WTC11 (cell line): ENCODE measurements around the gene UGP2. TPM values are rescaled to one million over a fixed set of nuclear protein-coding genes. Genes with fewer than 3 reads are reported as not detected.

Experiments
- ATAC-seq: fragments of 200-7000 bp; cut with Tn5 transposase; 2 replicates; pipeline ENCODE4 v1.10.0; 2021; ENCODE audit warnings: mild to moderate bottlenecking, moderate library complexity
- CTCF ChIA-PET: fragments of 300-600 bp; sonication (Branson Sonifier 250); formaldehyde crosslinking; loops from one replicate; lab custom pipeline; 2021; ENCODE audit warnings: antibody characterized with exemption; lab: Charles Lee
- POLR2A ChIA-PET: fragments of 350-600 bp; sonication (Branson Sonifier 250); formaldehyde crosslinking; loops from one replicate; lab custom pipeline; 2021; ENCODE audit warnings: antibody characterized with exemption; lab: Charles Lee
- DNase-seq: peaks from one replicate; pipeline ENCODE4 v3.0.0; 2021; ENCODE audit warnings: low spot score
- H3K27ac Mint-ChIP-seq: 2 replicates; pipeline ENCODE4 v1.8.0; 2021; ENCODE audit warnings: mixed read lengths
- H3K27me3 Mint-ChIP-seq: 2 replicates; pipeline ENCODE4 v1.8.0; 2021; ENCODE audit warnings: low read depth, mild to moderate bottlenecking, moderate library complexity, mixed read lengths
- H3K36me3 Mint-ChIP-seq: 2 replicates; pipeline ENCODE4 v1.8.0; 2021; ENCODE audit warnings: mixed read lengths
- H3K4me1 Mint-ChIP-seq: 2 replicates; pipeline ENCODE4 v1.8.0; 2022; ENCODE audit warnings: mixed read lengths
- H3K4me3 Mint-ChIP-seq: 2 replicates; pipeline ENCODE4 v1.8.0; 2021; ENCODE audit warnings: mild to moderate bottlenecking, moderate library complexity, mixed read lengths
- H3K9me3 Mint-ChIP-seq: 2 replicates; pipeline ENCODE4 v1.8.0; 2021; ENCODE audit warnings: mixed read lengths
- AR ChIP-seq: fragments of 250-450 bp; sonication (Bioruptor Pico); IDR thresholded peaks from 2 replicates; pipeline ENCODE4 v1.9.0; 2021; ENCODE audit warnings: mild to moderate bottlenecking
- ATF1 ChIP-seq: sonication (generic); formaldehyde crosslinking; IDR thresholded peaks from 2 replicates; pipeline ENCODE4 v1.8.1; 2023; ENCODE audit warnings: mild to moderate bottlenecking, moderate library complexity, missing genetic modification reagents
- EMX1 ChIP-seq: fragments of 250-450 bp; sonication (Bioruptor Pico); IDR thresholded peaks from 2 replicates; pipeline ENCODE4 v1.8.0; 2021; ENCODE audit warnings: mild to moderate bottlenecking
- ERG ChIP-seq: fragments of 250-450 bp; sonication (Bioruptor Pico); IDR thresholded peaks from 2 replicates; pipeline ENCODE4 v1.8.0; 2021; ENCODE audit warnings: mild to moderate bottlenecking
- FOXJ3 ChIP-seq: sonication (generic); formaldehyde crosslinking; IDR thresholded peaks from 2 replicates; pipeline ENCODE4 v1.9.0; 2021; ENCODE audit warnings: missing genetic modification reagents, mild to moderate bottlenecking, borderline replicate concordance
- GABPB1 ChIP-seq: sonication (generic); formaldehyde crosslinking; IDR thresholded peaks from 2 replicates; pipeline ENCODE4 v1.8.1; 2023; ENCODE audit warnings: mild to moderate bottlenecking, missing genetic modification reagents
- GRHL2 ChIP-seq: fragments of 250-450 bp; sonication (Bioruptor Pico); IDR thresholded peaks from 2 replicates; pipeline ENCODE4 v1.8.0; 2022; ENCODE audit warnings: mild to moderate bottlenecking, moderate library complexity; ENCODE audit not compliant: insufficient replicate concordance, severe bottlenecking
- GTF2I ChIP-seq: fragments of 250-450 bp; sonication (Bioruptor Pico); conservative IDR thresholded peaks from 2 replicates; pipeline ENCODE4 v1.4.0; 2021; ENCODE audit warnings: mild to moderate bottlenecking
- JAZF1 ChIP-seq: fragments of 250-450 bp; sonication (Bioruptor Pico); IDR thresholded peaks from 2 replicates; pipeline ENCODE4 v1.9.0; 2021; ENCODE audit warnings: moderate library complexity, mild to moderate bottlenecking, inconsistent platforms
- JUN ChIP-seq: sonication (generic); formaldehyde crosslinking; IDR thresholded peaks from 2 replicates; pipeline ENCODE4 v1.8.0; 2023; ENCODE audit warnings: mild to moderate bottlenecking, missing genetic modification reagents
- MXD4 ChIP-seq: fragments of 250-450 bp; sonication (Bioruptor Pico); IDR thresholded peaks from 2 replicates; pipeline ENCODE4 v1.8.0; 2021; ENCODE audit warnings: mild to moderate bottlenecking, moderate library complexity, borderline replicate concordance
- MYBL2 ChIP-seq: sonication (generic); formaldehyde crosslinking; IDR thresholded peaks from 2 replicates; pipeline ENCODE4 v1.8.1; 2023; ENCODE audit warnings: mild to moderate bottlenecking, moderate library complexity, missing genetic modification reagents
- NFYB ChIP-seq: sonication (generic); formaldehyde crosslinking; conservative IDR thresholded peaks from 2 replicates; pipeline ENCODE4 v1.8.0; 2022; ENCODE audit warnings: low read depth, missing genetic modification reagents
- RELA ChIP-seq: sonication (generic); formaldehyde crosslinking; IDR thresholded peaks from 2 replicates; pipeline ENCODE4 v1.8.1; 2022; ENCODE audit warnings: missing genetic modification reagents, mild to moderate bottlenecking, borderline replicate concordance
- ZNF121 ChIP-seq: sonication (generic); formaldehyde crosslinking; IDR thresholded peaks from 2 replicates; pipeline ENCODE4 v1.8.0; 2023; ENCODE audit warnings: missing genetic modification reagents
- total RNA-seq: library from RNA; stranded (reverse); gene quantifications from 3 replicates; pipeline ENCODE4 v1.2.3, GENCODE V29; 2021
- TF ChIP-seq, protein P1 (sequence below): sonication (generic); formaldehyde crosslinking; IDR thresholded peaks from 2 replicates; pipeline ENCODE4 v1.8.1; 2023; ENCODE audit warnings: mild to moderate bottlenecking, missing genetic modification reagents
- TF ChIP-seq, protein P2 (sequence below): sonication (generic); formaldehyde crosslinking; IDR thresholded peaks from 2 replicates; pipeline ENCODE4 v1.8.0; 2023; ENCODE audit warnings: missing genetic modification reagents, mild to moderate bottlenecking, borderline replicate concordance
- TF ChIP-seq, protein P3 (sequence below): sonication (generic); formaldehyde crosslinking; IDR thresholded peaks from 2 replicates; pipeline ENCODE4 v1.8.1; 2022; ENCODE audit warnings: missing genetic modification reagents, borderline replicate concordance
- TF ChIP-seq, protein P4 (sequence below): sonication (generic); formaldehyde crosslinking; IDR thresholded peaks from 2 replicates; pipeline ENCODE4 v1.8.1; 2023; ENCODE audit warnings: mild to moderate bottlenecking, moderate library complexity, missing genetic modification reagents

Gene UGP2
- total RNA-seq, 1 experiment from 2014 or later: 543 TPM

DNA sequence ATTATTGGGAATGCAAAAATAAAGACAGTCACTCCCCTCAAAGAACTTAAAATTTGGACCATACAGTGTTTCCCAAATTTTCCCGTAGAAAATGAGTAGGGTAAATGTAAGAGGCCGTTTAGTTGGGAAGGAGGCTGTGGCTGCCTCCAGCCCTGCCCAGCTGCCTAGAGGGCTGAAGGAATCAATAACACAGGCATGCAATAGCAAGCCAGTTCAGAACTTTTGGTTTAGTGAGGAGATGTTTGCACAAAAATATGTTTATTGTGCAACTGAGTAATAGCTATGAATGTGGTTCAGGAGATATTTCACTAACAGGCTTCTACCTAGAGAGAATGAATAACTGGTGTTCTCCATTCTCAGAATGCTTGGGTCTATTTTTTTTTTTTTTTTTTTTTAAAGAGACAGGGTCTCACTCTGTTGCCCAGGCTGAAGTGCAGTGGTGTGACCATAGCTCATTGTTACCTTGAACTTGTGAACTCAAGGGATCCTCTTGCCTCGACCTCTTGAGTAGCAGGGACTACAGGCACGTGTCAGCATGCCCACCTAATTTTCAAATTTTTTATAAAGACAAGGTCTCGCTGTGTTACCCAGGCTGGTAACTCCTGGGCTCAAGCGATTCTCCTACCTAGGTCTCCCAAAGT lies 23.6 kb downstream of the UGP2 start:
- peaks cover 83% of the 10 kb centered on the region for H3K36me3 Mint-ChIP-seq
- TF ChIP-seq ZNF121 (CRISPR knock-in tag): peak; percentile 90
- TF ChIP-seq FOXJ3 (CRISPR knock-in tag): no peak
- TF ChIP-seq, all 79 proteins: peak for 1
- H3K4me3 Mint-ChIP-seq: peak overlapping the region; percentile 6; the same call in 1 of the 2 replicates
- ChIA-PET CTCF (interaction anchor here (1.1 to 1.4 kb wide), 2 partner anchors 15 to 166 kb away, joined by 3 to 5 read pairs; no protein-coding TSS in a partner anchor), POLR2A (no interaction called here)
- ATAC-seq (no peak; the same call in 1 of the 2 replicates), DNase-seq (no peak)
- peak overlapping the region; percentile 87 for H3K27ac Mint-ChIP-seq
- H3K4me1 Mint-ChIP-seq: peaks cover 74% of the 10 kb centered on the region
- no peaks in the 10 kb centered on the region for H3K27me3 Mint-ChIP-seq
- H3K9me3 Mint-ChIP-seq: no peaks in the 10 kb centered on the region

DNA sequence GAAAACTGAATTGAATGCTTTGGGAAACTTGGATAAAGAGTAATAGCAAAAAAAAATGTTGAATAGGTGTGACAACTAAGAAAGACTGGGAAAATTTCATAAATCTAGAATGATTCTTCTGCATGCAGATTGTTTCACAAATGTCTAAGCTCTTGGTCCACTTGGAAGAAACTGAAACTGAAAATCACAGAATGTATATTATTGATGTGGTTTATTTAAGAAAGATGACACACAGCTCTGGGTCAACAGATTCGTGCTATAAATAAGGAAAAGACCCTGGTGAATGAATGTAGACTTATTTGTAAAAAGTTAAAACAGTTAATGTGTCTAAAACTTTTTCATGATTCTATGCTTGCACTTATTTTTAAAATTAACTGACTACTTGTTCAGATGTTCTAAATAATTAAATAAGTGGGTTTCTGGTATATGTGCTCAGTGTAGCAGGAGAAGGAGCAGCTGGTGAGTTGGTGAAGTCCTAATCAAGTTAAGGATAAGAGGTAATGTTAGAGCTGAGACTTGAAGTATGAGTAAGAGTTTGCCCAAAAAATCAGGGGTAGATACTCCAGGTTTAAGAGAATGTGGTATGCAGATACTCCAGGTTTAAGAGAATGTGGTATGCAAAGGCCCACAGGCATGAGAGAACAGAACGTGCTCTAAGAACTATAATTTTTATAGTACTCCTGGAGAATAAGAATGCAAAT lies 24.5 kb downstream of the UGP2 start:
- Mint-ChIP-seq H3K4me1 (peaks cover 79% of the 10 kb centered on the region), H3K27me3 (no peaks in the 10 kb centered on the region), H3K27ac (peak overlapping the region; percentile 69), H3K9me3 (no peaks in the 10 kb centered on the region), H3K4me3 (no peak overlapping the region), H3K36me3 (peaks cover 81% of the 10 kb centered on the region)
- DNase-seq: no peak
- ChIA-PET POLR2A (no interaction called here), CTCF (interaction anchor here (1.2 to 1.4 kb wide), 2 partner anchors 167 to 175 kb away, joined by 3 to 5 read pairs; no protein-coding TSS in a partner anchor)
- ATAC-seq: peak; percentile 19; the same call in 1 of the 2 replicates
- TF ChIP-seq, protein P1, sequence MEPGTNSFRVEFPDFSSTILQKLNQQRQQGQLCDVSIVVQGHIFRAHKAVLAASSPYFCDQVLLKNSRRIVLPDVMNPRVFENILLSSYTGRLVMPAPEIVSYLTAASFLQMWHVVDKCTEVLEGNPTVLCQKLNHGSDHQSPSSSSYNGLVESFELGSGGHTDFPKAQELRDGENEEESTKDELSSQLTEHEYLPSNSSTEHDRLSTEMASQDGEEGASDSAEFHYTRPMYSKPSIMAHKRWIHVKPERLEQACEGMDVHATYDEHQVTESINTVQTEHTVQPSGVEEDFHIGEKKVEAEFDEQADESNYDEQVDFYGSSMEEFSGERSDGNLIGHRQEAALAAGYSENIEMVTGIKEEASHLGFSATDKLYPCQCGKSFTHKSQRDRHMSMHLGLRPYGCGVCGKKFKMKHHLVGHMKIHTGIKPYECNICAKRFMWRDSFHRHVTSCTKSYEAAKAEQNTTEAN (CRISPR knock-in tag): no peak
- TF ChIP-seq GTF2I (CRISPR knock-in tag): no peak
- TF ChIP-seq ATF1 (CRISPR knock-in tag): no peak
- TF ChIP-seq GRHL2 (CRISPR knock-in tag): no peak
- TF ChIP-seq, protein P2, sequence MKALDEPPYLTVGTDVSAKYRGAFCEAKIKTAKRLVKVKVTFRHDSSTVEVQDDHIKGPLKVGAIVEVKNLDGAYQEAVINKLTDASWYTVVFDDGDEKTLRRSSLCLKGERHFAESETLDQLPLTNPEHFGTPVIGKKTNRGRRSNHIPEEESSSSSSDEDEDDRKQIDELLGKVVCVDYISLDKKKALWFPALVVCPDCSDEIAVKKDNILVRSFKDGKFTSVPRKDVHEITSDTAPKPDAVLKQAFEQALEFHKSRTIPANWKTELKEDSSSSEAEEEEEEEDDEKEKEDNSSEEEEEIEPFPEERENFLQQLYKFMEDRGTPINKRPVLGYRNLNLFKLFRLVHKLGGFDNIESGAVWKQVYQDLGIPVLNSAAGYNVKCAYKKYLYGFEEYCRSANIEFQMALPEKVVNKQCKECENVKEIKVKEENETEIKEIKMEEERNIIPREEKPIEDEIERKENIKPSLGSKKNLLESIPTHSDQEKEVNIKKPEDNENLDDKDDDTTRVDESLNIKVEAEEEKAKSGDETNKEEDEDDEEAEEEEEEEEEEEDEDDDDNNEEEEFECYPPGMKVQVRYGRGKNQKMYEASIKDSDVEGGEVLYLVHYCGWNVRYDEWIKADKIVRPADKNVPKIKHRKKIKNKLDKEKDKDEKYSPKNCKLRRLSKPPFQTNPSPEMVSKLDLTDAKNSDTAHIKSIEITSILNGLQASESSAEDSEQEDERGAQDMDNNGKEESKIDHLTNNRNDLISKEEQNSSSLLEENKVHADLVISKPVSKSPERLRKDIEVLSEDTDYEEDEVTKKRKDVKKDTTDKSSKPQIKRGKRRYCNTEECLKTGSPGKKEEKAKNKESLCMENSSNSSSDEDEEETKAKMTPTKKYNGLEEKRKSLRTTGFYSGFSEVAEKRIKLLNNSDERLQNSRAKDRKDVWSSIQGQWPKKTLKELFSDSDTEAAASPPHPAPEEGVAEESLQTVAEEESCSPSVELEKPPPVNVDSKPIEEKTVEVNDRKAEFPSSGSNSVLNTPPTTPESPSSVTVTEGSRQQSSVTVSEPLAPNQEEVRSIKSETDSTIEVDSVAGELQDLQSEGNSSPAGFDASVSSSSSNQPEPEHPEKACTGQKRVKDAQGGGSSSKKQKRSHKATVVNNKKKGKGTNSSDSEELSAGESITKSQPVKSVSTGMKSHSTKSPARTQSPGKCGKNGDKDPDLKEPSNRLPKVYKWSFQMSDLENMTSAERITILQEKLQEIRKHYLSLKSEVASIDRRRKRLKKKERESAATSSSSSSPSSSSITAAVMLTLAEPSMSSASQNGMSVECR (CRISPR knock-in tag): no peak
- no peak for TF ChIP-seq MYBL2 (CRISPR knock-in tag)
- TF ChIP-seq, protein P3, sequence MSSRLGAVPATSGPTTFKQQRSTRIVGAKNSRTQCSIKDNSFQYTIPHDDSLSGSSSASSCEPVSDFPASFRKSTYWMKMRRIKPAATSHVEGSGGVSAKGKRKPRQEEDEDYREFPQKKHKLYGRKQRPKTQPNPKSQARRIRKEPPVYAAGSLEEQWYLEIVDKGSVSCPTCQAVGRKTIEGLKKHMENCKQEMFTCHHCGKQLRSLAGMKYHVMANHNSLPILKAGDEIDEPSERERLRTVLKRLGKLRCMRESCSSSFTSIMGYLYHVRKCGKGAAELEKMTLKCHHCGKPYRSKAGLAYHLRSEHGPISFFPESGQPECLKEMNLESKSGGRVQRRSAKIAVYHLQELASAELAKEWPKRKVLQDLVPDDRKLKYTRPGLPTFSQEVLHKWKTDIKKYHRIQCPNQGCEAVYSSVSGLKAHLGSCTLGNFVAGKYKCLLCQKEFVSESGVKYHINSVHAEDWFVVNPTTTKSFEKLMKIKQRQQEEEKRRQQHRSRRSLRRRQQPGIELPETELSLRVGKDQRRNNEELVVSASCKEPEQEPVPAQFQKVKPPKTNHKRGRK (CRISPR knock-in tag): no peak
- TF ChIP-seq NFYB: no peak
- no peak for TF ChIP-seq MXD4 (CRISPR knock-in tag)
- TF ChIP-seq FOXJ3 (CRISPR knock-in tag): no peak
- TF ChIP-seq JAZF1 (CRISPR knock-in tag): no peak
- TF ChIP-seq RELA: no peak
- TF ChIP-seq GABPB1 (CRISPR knock-in tag): no peak
- TF ChIP-seq ERG (CRISPR knock-in tag): no peak
- TF ChIP-seq, protein P4, sequence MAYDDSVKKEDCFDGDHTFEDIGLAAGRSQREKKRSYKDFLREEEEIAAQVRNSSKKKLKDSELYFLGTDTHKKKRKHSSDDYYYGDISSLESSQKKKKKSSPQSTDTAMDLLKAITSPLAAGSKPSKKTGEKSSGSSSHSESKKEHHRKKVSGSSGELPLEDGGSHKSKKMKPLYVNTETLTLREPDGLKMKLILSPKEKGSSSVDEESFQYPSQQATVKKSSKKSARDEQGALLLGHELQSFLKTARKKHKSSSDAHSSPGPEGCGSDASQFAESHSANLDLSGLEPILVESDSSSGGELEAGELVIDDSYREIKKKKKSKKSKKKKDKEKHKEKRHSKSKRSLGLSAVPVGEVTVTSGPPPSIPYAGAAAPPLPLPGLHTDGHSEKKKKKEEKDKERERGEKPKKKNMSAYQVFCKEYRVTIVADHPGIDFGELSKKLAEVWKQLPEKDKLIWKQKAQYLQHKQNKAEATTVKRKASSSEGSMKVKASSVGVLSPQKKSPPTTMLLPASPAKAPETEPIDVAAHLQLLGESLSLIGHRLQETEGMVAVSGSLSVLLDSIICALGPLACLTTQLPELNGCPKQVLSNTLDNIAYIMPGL (CRISPR knock-in tag): no peak
- TF ChIP-seq AR (CRISPR knock-in tag): no peak
- TF ChIP-seq JUN (CRISPR knock-in tag): no peak
- TF ChIP-seq EMX1 (CRISPR knock-in tag): no peak
